ENCODE measurements around the gene NRXN2. TPM values are rescaled to one million over a fixed set of nuclear protein-coding genes. Genes with fewer than 3 reads are reported as not detected.

Gene NRXN2
- total and polyA plus RNA-seq, 2 donors (not counting 3 experiments of a cell fraction or from before 2014, with no cell fraction given), result not detected

- no peak overlapping the region for H3K9ac ChIP-seq (replicated peaks; ENCODE audit: extremely low read depth, insufficient read depth, low read length)
- H3K79me2 ChIP-seq (ENCODE audit: control insufficient read depth, insufficient read depth, low read length), result no peaks in the 10 kb centered on the region
- FAIRE-seq (no peak), DNase-seq (ENCODE audit: low read depth, low spot score) (no peak)
- no peaks in the 10 kb centered on the region for H3K36me3 ChIP-seq (ENCODE audit: control insufficient read depth in 2 of 2, extremely low read depth in 1 of 2, insufficient read depth in 2 of 2, low read length in 2 of 2)
- no peak overlapping the region for H3K4me2 ChIP-seq (ENCODE audit: insufficient read depth, low read length)
- H3K27me3 ChIP-seq (ENCODE audit: control insufficient read depth in 2 of 2, insufficient read depth in 2 of 2, low read length in 2 of 2), result no peaks in the 10 kb centered on the region
- no peak overlapping the region for H3K27ac ChIP-seq (ENCODE audit: insufficient read depth, low read depth, low read length)
- TF ChIP-seq MAX (IDR thresholded peaks at IDR 0.05; ENCODE audit: insufficient read depth, insufficient read length) (no peak), JUN (IDR thresholded peaks at IDR 0.05; ENCODE audit: borderline replicate concordance, insufficient read depth, insufficient read length, low read depth) (no peak), POLR2A (IDR thresholded peaks at IDR 0.05; ENCODE audit: low read depth, low read length) (no peak), MYC (IDR thresholded peaks at IDR 0.05; ENCODE audit: low read depth, low read length) (no peak), EZH2 (IDR thresholded peaks at IDR 0.05; ENCODE audit: borderline replicate concordance, low read depth, low read length, severe bottlenecking) (no peak), CTCF (IDR thresholded peaks at IDR 0.05; ENCODE audit: extremely low read depth in 1 of 2, insufficient read depth in 1 of 2, low read depth in 1 of 2, low read length in 2 of 2) (no peak), POLR2AphosphoS5 (IDR thresholded peaks at IDR 0.05; ENCODE audit: insufficient read depth, low read depth, low read length) (no peak), FOS (IDR thresholded peaks at IDR 0.05; ENCODE audit: borderline replicate concordance, insufficient read depth, low read length) (no peak), GATA2 (IDR thresholded peaks at IDR 0.05; ENCODE audit: insufficient read depth, insufficient read length, low read depth, low read length) (no peak)
- CTCF ChIA-PET, result interaction anchor here (1.0 to 1.6 kb wide), 3 partner anchors 11 to 27 kb away, joined by 3 to 5 read pairs (median 4); partner anchors contain the start of gene SF1
- no TSS peak for BruUV-seq (replicated peaks)
- no peak overlapping the region for H2AFZ ChIP-seq (ENCODE audit: low read depth, low read length)
- intact Hi-C loops (cut with micrococcal nuclease) (no loop called here), dilution Hi-C loops (cut with MboI; ENCODE audit: extremely low pct_ligation_motif_present, low sequenced_read_pairs) (no loop called here)
- no peaks in the 10 kb centered on the region for H3K4me1 ChIP-seq (ENCODE audit: control insufficient read depth, extremely low read depth, insufficient read depth, low read length)
- POLR2A ChIA-PET, result no interaction called here
- H3K9me3 ChIP-seq (replicated peaks; ENCODE audit: control insufficient read depth, insufficient read depth, low read length), result no peaks in the 10 kb centered on the region
- H3K4me3 ChIP-seq (replicated peaks in 1 of 3; ENCODE audit: insufficient read depth in 1 of 3, low read depth in 1 of 3, low read length in 3 of 3), result no peak overlapping the region
- no peaks in the 10 kb centered on the region for H4K20me1 ChIP-seq (replicated peaks; ENCODE audit: control insufficient read depth, extremely low read depth, insufficient read depth, low read length)
- H3K9me1 ChIP-seq (replicated peaks; ENCODE audit: control insufficient read depth, extremely low read depth, insufficient read depth, low read length), result no peaks in the 10 kb centered on the region
These were observed 28.6 kb upstream of the NRXN2 start for GRCh38 chr11:64751580-64751979.

Measured in endothelial cell of umbilical vein (primary cell).